ENCODE measurements around the gene RAD51AP1. TPM values are rescaled to one million over a fixed set of nuclear protein-coding genes. Genes with fewer than 3 reads are reported as not detected.

Gene RAD51AP1
- polyA plus RNA-seq, 2 of the 4 experiments (the other 2 are of a cell fraction): 30.6 to 56.7 TPM

DNA sequence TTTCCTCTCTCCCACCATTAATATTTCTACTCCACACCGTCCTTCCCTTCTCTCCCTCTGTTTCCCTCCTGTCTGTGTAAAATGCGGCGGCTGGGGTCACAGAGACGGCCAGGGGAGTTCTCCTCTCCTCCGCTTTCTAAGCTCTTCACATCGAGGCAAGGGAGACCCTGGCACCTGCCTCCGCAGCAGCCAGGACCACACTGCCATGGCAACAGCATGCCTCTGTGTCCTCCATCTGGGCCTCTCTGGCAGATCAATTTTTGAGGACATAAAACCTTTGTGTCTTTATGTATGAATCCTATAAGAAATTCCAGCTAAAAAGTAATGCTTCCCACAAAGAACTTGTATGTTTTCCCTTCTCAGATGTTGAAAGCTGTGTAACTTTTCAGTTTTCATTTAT lies 64.7 kb downstream of the RAD51AP1 start:
- ATAC-seq: no peak
- FAIRE-seq: no peak
- TF ChIP-seq HEYL (CRISPR knock-in tag; IDR thresholded peaks at IDR 0.05) (no peak), CHD2 (IDR thresholded peaks at IDR 0.05; ENCODE audit: low read length, partially characterized antibody) (no peak), KDM1A (IDR thresholded peaks at IDR 0.05; ENCODE audit: low read depth) (no peak), MAFK (IDR thresholded peaks at IDR 0.05; ENCODE audit: partially characterized antibody) (no peak), MYC (IDR thresholded peaks at IDR 0.05; ENCODE audit: borderline replicate concordance, low read length) (no peak), EP300 (IDR thresholded peaks at IDR 0.05) (no peak), RCOR1 (IDR thresholded peaks at IDR 0.05; ENCODE audit: low read depth, low read length) (no peak), ZFP36 (IDR thresholded peaks at IDR 0.05; ENCODE audit: borderline replicate concordance, partially characterized antibody) (no peak), RNF2 (IDR thresholded peaks at IDR 0.05; ENCODE audit: borderline replicate concordance, low read depth) (no peak), HDAC2 (IDR thresholded peaks at IDR 0.05) (no peak), CEBPB (IDR thresholded peaks at IDR 0.05) (no peak), EHF (CRISPR knock-in tag; IDR thresholded peaks at IDR 0.05) (no peak), GATA3 (IDR thresholded peaks at IDR 0.05; ENCODE audit: borderline replicate concordance) (no peak), JUNB (IDR thresholded peaks at IDR 0.05) (no peak), HOXA7 (CRISPR knock-in tag; IDR thresholded peaks at IDR 0.05) (no peak), TP53 (CRISPR knock-in tag; IDR thresholded peaks at IDR 0.05) (no peak)
- TF ChIP-seq, protein P1, sequence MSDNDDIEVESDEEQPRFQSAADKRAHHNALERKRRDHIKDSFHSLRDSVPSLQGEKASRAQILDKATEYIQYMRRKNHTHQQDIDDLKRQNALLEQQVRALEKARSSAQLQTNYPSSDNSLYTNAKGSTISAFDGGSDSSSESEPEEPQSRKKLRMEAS (IDR thresholded peaks at IDR 0.05): no peak
- TF ChIP-seq, protein P2, sequence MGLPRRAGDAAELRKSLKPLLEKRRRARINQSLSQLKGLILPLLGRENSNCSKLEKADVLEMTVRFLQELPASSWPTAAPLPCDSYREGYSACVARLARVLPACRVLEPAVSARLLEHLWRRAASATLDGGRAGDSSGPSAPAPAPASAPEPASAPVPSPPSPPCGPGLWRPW (IDR thresholded peaks at IDR 0.05): no peak
- TF ChIP-seq, protein P3, sequence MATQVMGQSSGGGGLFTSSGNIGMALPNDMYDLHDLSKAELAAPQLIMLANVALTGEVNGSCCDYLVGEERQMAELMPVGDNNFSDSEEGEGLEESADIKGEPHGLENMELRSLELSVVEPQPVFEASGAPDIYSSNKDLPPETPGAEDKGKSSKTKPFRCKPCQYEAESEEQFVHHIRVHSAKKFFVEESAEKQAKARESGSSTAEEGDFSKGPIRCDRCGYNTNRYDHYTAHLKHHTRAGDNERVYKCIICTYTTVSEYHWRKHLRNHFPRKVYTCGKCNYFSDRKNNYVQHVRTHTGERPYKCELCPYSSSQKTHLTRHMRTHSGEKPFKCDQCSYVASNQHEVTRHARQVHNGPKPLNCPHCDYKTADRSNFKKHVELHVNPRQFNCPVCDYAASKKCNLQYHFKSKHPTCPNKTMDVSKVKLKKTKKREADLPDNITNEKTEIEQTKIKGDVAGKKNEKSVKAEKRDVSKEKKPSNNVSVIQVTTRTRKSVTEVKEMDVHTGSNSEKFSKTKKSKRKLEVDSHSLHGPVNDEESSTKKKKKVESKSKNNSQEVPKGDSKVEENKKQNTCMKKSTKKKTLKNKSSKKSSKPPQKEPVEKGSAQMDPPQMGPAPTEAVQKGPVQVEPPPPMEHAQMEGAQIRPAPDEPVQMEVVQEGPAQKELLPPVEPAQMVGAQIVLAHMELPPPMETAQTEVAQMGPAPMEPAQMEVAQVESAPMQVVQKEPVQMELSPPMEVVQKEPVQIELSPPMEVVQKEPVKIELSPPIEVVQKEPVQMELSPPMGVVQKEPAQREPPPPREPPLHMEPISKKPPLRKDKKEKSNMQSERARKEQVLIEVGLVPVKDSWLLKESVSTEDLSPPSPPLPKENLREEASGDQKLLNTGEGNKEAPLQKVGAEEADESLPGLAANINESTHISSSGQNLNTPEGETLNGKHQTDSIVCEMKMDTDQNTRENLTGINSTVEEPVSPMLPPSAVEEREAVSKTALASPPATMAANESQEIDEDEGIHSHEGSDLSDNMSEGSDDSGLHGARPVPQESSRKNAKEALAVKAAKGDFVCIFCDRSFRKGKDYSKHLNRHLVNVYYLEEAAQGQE (IDR thresholded peaks at IDR 0.05): no peak
- TF ChIP-seq, protein P4, sequence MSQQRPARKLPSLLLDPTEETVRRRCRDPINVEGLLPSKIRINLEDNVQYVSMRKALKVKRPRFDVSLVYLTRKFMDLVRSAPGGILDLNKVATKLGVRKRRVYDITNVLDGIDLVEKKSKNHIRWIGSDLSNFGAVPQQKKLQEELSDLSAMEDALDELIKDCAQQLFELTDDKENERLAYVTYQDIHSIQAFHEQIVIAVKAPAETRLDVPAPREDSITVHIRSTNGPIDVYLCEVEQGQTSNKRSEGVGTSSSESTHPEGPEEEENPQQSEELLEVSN (IDR thresholded peaks at IDR 0.05; ENCODE audit: borderline replicate concordance, low read depth): no peak
- no peak for DNase-seq (ENCODE audit: low read depth in 1 of 2, low spot score in 1 of 2)
- CTCF ChIA-PET: interaction anchor here (2.9 to 5.8 kb wide), 3 partner anchors 12 to 155 kb away, joined by 7 to 62 read pairs (median 16); no protein-coding TSS in a partner anchor
- 43% methylated on average over 7 of the region's 7 CpGs for WGBS (ENCODE audit: missing lambda C conversion rate)
- Histone ChIP-seq H3K9me3 (no peaks in the 10 kb centered on the region), H3K4me2 (no peak overlapping the region), H3K4me1 (peaks cover 5% of the 10 kb centered on the region; the same call in 1 of the 3 replicates), H3K4me3 (no peak overlapping the region), H3K27ac (no peak overlapping the region)
- POLR2A ChIA-PET: no interaction called here

DNA sequence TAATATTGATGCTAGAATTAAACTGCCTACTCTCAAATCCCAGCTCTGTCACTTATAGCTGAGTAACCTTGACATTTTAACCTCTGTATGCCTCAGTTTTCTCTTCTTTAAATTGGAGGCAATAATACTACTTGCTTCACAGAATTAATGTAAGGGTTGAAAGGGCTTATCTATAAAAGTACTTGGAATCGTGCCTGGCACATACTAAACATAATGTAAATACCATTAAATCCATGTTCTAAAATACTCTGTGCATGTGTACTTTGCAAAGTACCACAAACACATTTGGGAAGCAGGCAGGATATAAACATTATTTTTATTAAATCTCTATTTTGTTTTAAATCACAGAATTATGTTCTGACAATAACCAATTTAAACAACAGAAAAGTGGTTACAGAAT lies 65.3 kb downstream of the RAD51AP1 start:
- DNase-seq (ENCODE audit: low read depth in 1 of 2, low spot score in 1 of 2): no peak
- 0% methylated on average over 1 of the region's 1 CpG for WGBS (ENCODE audit: missing lambda C conversion rate)
- ChIA-PET CTCF (interaction anchor here (0.7 to 5.8 kb wide), 20 partner anchors 7 to 163 kb away, joined by 3 to 62 read pairs (median 5); partner anchors contain the start of genes AKAP3 and NDUFA9), POLR2A (no interaction called here)
- Histone ChIP-seq H3K4me3 (no peak overlapping the region), H3K27ac (no peak overlapping the region), H3K4me1 (peaks cover 5% of the 10 kb centered on the region; the same call in 1 of the 3 replicates), H3K9me3 (no peaks in the 10 kb centered on the region), H3K4me2 (no peak overlapping the region)
- no peak for ATAC-seq
- no peak for FAIRE-seq
- no peak for TF ChIP-seq ESRRA (IDR thresholded peaks at IDR 0.05; ENCODE audit: borderline replicate concordance, low read length)
- TF ChIP-seq CBX8 (IDR thresholded peaks at IDR 0.05): no peak
- TF ChIP-seq, protein P4 (IDR thresholded peaks at IDR 0.05; ENCODE audit: borderline replicate concordance, low read depth): no peak
- no peak for TF ChIP-seq RCOR1 (IDR thresholded peaks at IDR 0.05; ENCODE audit: low read depth, low read length)
- TF ChIP-seq FOSL2 (IDR thresholded peaks at IDR 0.05): no peak
- TF ChIP-seq FOSL2 (CRISPR knock-in tag; IDR thresholded peaks at IDR 0.05): no peak
- no peak for TF ChIP-seq EP300 (IDR thresholded peaks at IDR 0.05)
- TF ChIP-seq, protein P5, sequence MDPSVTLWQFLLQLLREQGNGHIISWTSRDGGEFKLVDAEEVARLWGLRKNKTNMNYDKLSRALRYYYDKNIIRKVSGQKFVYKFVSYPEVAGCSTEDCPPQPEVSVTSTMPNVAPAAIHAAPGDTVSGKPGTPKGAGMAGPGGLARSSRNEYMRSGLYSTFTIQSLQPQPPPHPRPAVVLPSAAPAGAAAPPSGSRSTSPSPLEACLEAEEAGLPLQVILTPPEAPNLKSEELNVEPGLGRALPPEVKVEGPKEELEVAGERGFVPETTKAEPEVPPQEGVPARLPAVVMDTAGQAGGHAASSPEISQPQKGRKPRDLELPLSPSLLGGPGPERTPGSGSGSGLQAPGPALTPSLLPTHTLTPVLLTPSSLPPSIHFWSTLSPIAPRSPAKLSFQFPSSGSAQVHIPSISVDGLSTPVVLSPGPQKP (IDR thresholded peaks at IDR 0.05; ENCODE audit: low read depth, low read length): no peak
- no peak for TF ChIP-seq JUNB (IDR thresholded peaks at IDR 0.05)
- no peak for TF ChIP-seq NPAS2 (CRISPR knock-in tag; IDR thresholded peaks at IDR 0.05; ENCODE audit: borderline replicate concordance)
- TF ChIP-seq, protein P6, sequence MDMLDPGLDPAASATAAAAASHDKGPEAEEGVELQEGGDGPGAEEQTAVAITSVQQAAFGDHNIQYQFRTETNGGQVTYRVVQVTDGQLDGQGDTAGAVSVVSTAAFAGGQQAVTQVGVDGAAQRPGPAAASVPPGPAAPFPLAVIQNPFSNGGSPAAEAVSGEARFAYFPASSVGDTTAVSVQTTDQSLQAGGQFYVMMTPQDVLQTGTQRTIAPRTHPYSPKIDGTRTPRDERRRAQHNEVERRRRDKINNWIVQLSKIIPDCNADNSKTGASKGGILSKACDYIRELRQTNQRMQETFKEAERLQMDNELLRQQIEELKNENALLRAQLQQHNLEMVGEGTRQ (IDR thresholded peaks at IDR 0.05): no peak
- TF ChIP-seq, protein P7, sequence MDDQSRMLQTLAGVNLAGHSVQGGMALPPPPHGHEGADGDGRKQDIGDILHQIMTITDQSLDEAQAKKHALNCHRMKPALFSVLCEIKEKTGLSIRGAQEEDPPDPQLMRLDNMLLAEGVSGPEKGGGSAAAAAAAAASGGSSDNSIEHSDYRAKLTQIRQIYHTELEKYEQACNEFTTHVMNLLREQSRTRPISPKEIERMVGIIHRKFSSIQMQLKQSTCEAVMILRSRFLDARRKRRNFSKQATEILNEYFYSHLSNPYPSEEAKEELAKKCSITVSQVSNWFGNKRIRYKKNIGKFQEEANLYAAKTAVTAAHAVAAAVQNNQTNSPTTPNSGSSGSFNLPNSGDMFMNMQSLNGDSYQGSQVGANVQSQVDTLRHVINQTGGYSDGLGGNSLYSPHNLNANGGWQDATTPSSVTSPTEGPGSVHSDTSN (IDR thresholded peaks at IDR 0.05): no peak
- TF ChIP-seq BHLHE40 (IDR thresholded peaks at IDR 0.05; ENCODE audit: low read depth, low read length): no peak
- no peak for TF ChIP-seq ZSCAN20 (CRISPR knock-in tag; IDR thresholded peaks at IDR 0.05)
- no peak for TF ChIP-seq NFE2L2 (conservative IDR thresholded peaks at IDR 0.05; ENCODE audit: low read length)
- TF ChIP-seq ZNF302 (CRISPR knock-in tag; IDR thresholded peaks at IDR 0.05): no peak

Measured in A549 (cell line).